Neural progenitor cell (in vitro differentiated cells): Measurements from ENCODE around the gene CCKAR.

Experiments
- EZH2 ChIP-seq: fragments of 200-600 bp; sonication (generic); IDR thresholded peaks from 2 replicates; pipeline ENCODE4 v1.6.1; 2017; ENCODE audit warnings: antibody characterized with exemption, mild to moderate bottlenecking, moderate library complexity
- TF ChIP-seq, protein P1 (sequence below): fragments of 200-600 bp; sonication (generic); IDR thresholded peaks from 2 replicates; pipeline ENCODE4 v1.5.1; 2017; ENCODE audit warnings: antibody characterized with exemption, mild to moderate bottlenecking

DNA sequence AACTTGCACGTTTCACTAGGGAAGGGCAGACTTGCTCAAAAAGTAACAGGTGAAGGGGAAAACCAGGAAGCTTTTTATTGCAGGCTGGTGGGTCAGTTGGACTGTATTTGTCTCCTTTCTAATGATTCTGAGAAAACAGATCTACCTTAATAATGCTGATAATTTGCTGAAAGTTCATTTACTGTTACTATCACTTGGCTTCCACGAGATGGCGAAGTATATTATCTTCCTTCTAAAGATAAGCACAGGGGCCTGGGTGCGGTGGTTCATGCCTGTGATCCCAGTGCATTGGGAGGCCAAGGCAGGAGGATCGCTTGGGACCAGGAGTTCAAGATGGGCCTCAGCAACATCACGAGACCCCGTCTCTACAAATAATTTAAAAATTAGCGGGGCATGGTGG is 16.4 kb downstream of the CCKAR start:
- no peak for TF ChIP-seq EZH2
- TF ChIP-seq, protein P1, sequence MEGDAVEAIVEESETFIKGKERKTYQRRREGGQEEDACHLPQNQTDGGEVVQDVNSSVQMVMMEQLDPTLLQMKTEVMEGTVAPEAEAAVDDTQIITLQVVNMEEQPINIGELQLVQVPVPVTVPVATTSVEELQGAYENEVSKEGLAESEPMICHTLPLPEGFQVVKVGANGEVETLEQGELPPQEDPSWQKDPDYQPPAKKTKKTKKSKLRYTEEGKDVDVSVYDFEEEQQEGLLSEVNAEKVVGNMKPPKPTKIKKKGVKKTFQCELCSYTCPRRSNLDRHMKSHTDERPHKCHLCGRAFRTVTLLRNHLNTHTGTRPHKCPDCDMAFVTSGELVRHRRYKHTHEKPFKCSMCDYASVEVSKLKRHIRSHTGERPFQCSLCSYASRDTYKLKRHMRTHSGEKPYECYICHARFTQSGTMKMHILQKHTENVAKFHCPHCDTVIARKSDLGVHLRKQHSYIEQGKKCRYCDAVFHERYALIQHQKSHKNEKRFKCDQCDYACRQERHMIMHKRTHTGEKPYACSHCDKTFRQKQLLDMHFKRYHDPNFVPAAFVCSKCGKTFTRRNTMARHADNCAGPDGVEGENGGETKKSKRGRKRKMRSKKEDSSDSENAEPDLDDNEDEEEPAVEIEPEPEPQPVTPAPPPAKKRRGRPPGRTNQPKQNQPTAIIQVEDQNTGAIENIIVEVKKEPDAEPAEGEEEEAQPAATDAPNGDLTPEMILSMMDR, result no peak
